DND-41 (cell line): Measurements from ENCODE around the gene HACD2.

Source experiments
- ATAC-seq: fragments of 200-7000 bp; cut with Tn5 transposase; 3 replicates; pipeline ENCODE4 v1.9.1; 2021; ENCODE audit warnings: low read depth; ENCODE audit not compliant: insufficient read depth
- DNase-seq: peaks from one replicate; pipeline ENCODE4 v3.0.0-alpha.2; 2020
- H2AFZ ChIP-seq: 2 replicates; pipeline ENCODE4 v1.6.0; 2012; ENCODE audit warnings: low read depth, low read length
- H3K27ac ChIP-seq: 2 replicates; pipeline ENCODE4 v1.5.1; 2012; ENCODE audit warnings: low read length, inconsistent platforms
- H3K27me3 ChIP-seq: fragments of 200-600 bp; sonication (generic); 2 replicates; pipeline ENCODE4 v1.6.0; 2012; ENCODE audit warnings: low read length, mild to moderate bottlenecking, inconsistent platforms; ENCODE audit not compliant: insufficient read depth, poor library complexity
- H3K36me3 ChIP-seq: 2 replicates; pipeline ENCODE4 v1.5.1; 2012; ENCODE audit warnings: low read length, inconsistent platforms; ENCODE audit not compliant: insufficient read depth
- H3K4me1 ChIP-seq: 2 replicates; pipeline ENCODE4 v1.5.1; 2012; ENCODE audit warnings: mild to moderate bottlenecking, low read length; ENCODE audit not compliant: insufficient read depth
- H3K4me2 ChIP-seq: 2 replicates; pipeline ENCODE4 v1.6.0; 2012; ENCODE audit warnings: mild to moderate bottlenecking, moderate library complexity, low read length, inconsistent platforms; ENCODE audit not compliant: insufficient read depth
- H3K4me3 ChIP-seq, 2 experiments: fragments of 200-600 bp in 1 of 2; shearing (Covaris generic) in 1 of 2; 2 replicates each; pipeline ENCODE4 v1.5.1; 2012 to 2016; ENCODE audit warnings: inconsistent platforms in 2 of 2, low read length in 2 of 2, mild to moderate bottlenecking in 2 of 2, low read depth in 1 of 2, moderate library complexity in 1 of 2
- H3K79me2 ChIP-seq: 2 replicates; pipeline ENCODE4 v1.6.0; 2012; ENCODE audit warnings: low read length, inconsistent platforms; ENCODE audit not compliant: insufficient read depth
- H3K9ac ChIP-seq: 2 replicates; pipeline ENCODE4 v1.6.0; 2012; ENCODE audit warnings: low read depth, mild to moderate bottlenecking, inconsistent platforms, low read length, moderate library complexity
- H3K9me3 ChIP-seq: 2 replicates; pipeline ENCODE4 v1.5.1; 2012; ENCODE audit warnings: low read length, moderate library complexity, mild to moderate bottlenecking, inconsistent platforms; ENCODE audit not compliant: insufficient read depth, severe bottlenecking
- H4K20me1 ChIP-seq: 2 replicates; pipeline ENCODE4 v1.6.0; 2012; ENCODE audit warnings: low read length; ENCODE audit not compliant: insufficient read depth
- CTCF ChIP-seq: IDR thresholded peaks from 2 replicates; pipeline ENCODE4 v1.5.1; 2012; ENCODE audit warnings: borderline replicate concordance, low read length, moderate library complexity, mild to moderate bottlenecking; ENCODE audit not compliant: poor library complexity, severe bottlenecking; ENCODE audit errors: extremely low read depth
- EZH2 ChIP-seq: IDR thresholded peaks from 3 replicates; pipeline ENCODE4 v1.6.1; 2012; ENCODE audit warnings: borderline replicate concordance, low read depth, mild to moderate bottlenecking, moderate library complexity, low read length, inconsistent platforms; ENCODE audit not compliant: severe bottlenecking

HACD2 gene

GRCh38 chr3:123547881-123548519 is 36.9 kb downstream of the HACD2 start:
- Histone ChIP-seq H3K4me1 (no peaks in the 10 kb centered on the region), H3K9me3 (no peaks in the 10 kb centered on the region), H3K27ac (no peak overlapping the region), H3K4me3 (no peak overlapping the region), H2AFZ (no peak overlapping the region), H3K4me2 (no peak overlapping the region), H3K79me2 (no peaks in the 10 kb centered on the region), H3K36me3 (peaks cover 16% of the 10 kb centered on the region; the same call in 1 of the 2 replicates), H4K20me1 (no peaks in the 10 kb centered on the region), H3K9ac (no peak overlapping the region), H3K27me3 (no peaks in the 10 kb centered on the region)
- DNase-seq (no peak), ATAC-seq (no peak)
- TF ChIP-seq CTCF (no peak), EZH2 (no peak)

GRCh38 chr3:123546133-123546755 is 38.6 kb downstream of the HACD2 start:
- Histone ChIP-seq H3K27me3 (no peaks in the 10 kb centered on the region), H3K36me3 (peaks cover 16% of the 10 kb centered on the region; the same call in 1 of the 2 replicates), H2AFZ (no peak overlapping the region), H3K9ac (no peak overlapping the region), H3K4me3 (no peak overlapping the region), H3K4me1 (no peaks in the 10 kb centered on the region), H3K79me2 (no peaks in the 10 kb centered on the region), H3K9me3 (no peaks in the 10 kb centered on the region), H3K27ac (no peak overlapping the region), H3K4me2 (no peak overlapping the region), H4K20me1 (no peaks in the 10 kb centered on the region)
- DNase-seq, result no peak
- no peak for ATAC-seq
- TF ChIP-seq EZH2, result no peak
- TF ChIP-seq CTCF, result no peak

GRCh38 chr3:123543950-123544349 is 40.9 kb downstream of the HACD2 start:
- H3K4me1 ChIP-seq, result no peaks in the 10 kb centered on the region
- DNase-seq (no peak), ATAC-seq (no peak)
- H3K27ac ChIP-seq, result no peak overlapping the region
- no peaks in the 10 kb centered on the region for H4K20me1 ChIP-seq
- no peak overlapping the region for H3K9ac ChIP-seq
- peaks cover 6% of the 10 kb centered on the region; the same call in 1 of the 2 replicates for H3K36me3 ChIP-seq
- H3K27me3 ChIP-seq, result no peaks in the 10 kb centered on the region
- H2AFZ ChIP-seq, result no peak overlapping the region
- no peaks in the 10 kb centered on the region for H3K9me3 ChIP-seq
- no peaks in the 10 kb centered on the region for H3K79me2 ChIP-seq
- H3K4me3 ChIP-seq, result no peak overlapping the region
- TF ChIP-seq CTCF (no peak), EZH2 (no peak)
- H3K4me2 ChIP-seq, result no peak overlapping the region
